Epithelial cell of esophagus (primary cell): ENCODE measurements around the gene LIPM.
A peak's percentile ranks its signal among the peaks of the same experiment; 100 is the strongest.

ENCODE experiments used
- DNase-seq: peaks from one replicate; pipeline ENCODE4 v3.0.0; 2010; ENCODE audit warnings: low read depth
- H3K4me3 ChIP-seq: 2 replicates; pipeline ENCODE4 v1.5.1; 2011; ENCODE audit warnings: mild to moderate bottlenecking, low read length, control low read depth
- TF ChIP-seq, protein P1 (sequence below): IDR thresholded peaks from 2 replicates; pipeline ENCODE4 v1.5.1; 2011; ENCODE audit warnings: low read depth, mild to moderate bottlenecking, low read length, control low read depth, inconsistent platforms; ENCODE audit not compliant: insufficient read depth; ENCODE audit errors: missing control alignments

The LIPM gene

DNA sequence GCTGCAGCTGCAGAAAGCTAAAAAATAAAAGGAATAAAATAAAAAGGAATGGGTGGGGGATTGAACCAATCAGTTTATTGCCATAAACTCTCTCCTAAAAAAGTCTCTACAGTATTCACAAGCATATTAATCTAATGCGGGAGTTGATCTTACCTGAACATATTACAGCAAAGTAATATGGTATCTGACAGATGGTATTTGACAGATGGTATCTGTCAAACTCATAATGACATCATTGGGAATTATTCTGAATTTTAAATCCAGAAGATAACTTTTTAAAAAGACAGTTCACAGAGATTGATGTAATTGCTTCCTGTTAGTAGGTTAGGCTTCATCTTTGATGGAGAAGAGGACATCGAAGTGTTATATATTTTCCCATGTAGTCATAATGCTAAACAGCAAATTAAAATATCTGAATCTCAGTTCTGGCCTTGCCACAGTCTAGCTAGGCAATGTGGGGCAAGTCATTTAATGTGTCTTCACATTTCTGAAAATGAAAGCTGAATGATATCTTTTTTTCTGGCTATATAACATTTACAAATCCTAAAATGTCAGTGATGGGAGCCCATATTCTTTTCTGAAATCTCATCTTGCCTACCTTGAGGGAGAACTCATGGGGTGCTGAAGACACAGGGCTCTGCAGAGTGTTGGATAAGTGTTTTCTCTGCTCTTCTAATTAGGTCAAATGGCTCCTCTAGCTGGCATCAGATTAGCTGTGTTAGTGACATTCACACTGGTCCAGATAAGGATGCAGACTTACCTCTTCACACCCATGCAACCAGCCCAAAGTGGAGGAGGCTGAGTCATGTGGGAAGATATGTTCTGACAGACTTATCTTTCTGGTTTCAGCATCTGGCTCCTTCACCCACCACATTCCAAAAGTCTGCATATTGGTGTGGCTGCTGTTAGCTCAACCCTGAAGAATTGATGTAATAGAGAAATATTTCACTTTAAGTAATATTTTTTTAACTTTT, 2.1 kb upstream of the LIPM start:
- TF ChIP-seq, protein P1, sequence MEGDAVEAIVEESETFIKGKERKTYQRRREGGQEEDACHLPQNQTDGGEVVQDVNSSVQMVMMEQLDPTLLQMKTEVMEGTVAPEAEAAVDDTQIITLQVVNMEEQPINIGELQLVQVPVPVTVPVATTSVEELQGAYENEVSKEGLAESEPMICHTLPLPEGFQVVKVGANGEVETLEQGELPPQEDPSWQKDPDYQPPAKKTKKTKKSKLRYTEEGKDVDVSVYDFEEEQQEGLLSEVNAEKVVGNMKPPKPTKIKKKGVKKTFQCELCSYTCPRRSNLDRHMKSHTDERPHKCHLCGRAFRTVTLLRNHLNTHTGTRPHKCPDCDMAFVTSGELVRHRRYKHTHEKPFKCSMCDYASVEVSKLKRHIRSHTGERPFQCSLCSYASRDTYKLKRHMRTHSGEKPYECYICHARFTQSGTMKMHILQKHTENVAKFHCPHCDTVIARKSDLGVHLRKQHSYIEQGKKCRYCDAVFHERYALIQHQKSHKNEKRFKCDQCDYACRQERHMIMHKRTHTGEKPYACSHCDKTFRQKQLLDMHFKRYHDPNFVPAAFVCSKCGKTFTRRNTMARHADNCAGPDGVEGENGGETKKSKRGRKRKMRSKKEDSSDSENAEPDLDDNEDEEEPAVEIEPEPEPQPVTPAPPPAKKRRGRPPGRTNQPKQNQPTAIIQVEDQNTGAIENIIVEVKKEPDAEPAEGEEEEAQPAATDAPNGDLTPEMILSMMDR, result no peak
- DNase-seq, result peak; percentile 84
- no peak overlapping the region for H3K4me3 ChIP-seq

DNA sequence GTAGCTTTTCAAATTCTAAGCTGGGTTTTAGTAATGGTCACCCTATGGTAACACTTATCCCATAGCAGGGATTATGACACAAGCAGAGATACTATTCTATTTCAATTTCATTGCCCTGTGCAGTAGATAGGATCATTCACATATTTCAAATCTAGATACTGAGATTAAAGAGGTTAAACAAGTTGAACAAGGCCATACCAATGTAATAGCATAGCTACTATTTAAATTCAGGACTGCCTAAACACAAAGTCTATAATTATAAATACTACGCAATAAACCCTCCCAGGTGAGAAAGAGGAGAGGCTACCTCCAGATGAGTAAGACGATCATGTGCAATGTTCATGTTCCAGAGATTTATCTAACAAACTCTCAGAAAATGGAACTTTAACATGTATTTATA, 1.1 kb downstream of the LIPM start:
- no peak overlapping the region for H3K4me3 ChIP-seq

DNA sequence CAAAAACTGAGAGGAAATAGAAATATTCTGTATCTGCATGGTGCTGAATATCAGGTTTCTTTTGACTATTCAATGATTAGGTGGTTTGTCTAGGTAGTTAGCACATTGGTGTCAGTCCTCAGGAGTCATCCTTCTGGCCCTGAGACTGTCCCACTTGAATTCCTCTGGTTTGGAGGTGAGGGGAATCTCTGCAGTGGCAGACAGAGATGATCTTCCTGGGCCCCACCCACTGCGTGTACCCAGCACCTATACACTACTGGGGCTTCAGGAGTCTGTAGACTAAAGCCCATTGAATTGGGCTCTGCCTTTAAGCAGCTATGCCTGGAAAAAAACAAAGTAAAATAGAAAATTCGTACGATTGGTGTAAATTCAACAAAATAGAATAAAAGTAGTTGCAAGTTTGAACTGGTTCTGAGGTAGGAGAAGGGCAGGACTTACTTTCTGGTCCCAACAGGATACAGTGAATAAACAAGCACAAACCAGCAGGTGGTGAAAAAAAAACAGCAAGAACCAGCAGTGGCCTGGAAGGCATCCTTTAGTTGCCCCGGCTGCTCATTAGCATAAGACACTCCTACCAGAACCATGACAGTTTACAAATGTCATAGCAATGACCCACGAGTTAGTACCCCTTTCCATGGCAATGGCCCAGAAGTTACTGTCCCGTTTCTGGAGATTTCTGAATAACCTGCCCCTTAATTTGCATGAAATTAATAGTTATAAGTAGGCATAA, 1.7 kb downstream of the LIPM start:
- TF ChIP-seq, protein P1, result no peak
- DNase-seq, result peak; percentile 24
- H3K4me3 ChIP-seq, result no peak overlapping the region

More for the DNA sequence above, 1.1 kb downstream of the LIPM start:
- TF ChIP-seq, protein P1, result no peak
- peak; percentile 39 for DNase-seq

DNA sequence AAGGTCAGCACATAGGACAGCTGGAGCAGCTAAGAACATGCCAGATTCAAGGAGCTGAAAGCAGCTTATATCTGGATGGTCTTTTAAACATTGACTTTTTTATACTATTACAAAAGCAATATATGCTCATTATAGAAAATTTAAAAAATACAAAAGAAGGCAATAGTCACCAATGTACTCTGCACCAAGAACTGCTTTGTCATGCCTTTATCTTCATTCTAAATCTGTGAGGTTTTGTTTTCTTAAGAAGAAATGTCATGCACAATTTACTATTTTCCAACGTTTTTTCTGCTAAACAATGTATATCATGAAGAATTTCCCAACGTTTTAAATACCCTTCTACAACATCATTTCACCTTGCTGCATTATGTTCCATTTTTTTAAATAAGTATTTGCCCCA, 2.8 kb downstream of the LIPM start:
- TF ChIP-seq, protein P1, result no peak
- DNase-seq, result no peak
- no peak overlapping the region for H3K4me3 ChIP-seq

DNA sequence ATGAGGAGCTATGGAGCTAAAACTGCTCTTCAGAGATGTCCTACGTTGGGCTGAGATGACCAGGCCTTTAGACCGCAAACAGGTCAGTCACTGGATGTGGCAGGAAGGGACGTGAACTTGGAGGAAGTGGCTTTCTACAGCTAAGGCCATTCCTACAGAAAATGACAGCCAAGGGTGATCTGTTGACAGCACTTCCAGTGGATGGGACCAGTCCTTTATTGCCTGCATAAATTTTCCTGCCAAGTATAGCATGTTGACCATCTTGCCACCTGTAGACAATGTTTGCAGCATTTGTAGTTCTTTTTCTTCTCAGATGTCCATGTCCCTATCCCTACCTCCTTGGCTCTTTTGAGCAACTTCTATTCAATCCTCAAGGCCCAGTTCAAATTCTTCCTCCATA, 3.4 kb downstream of the LIPM start:
- DNase-seq, result no peak
- TF ChIP-seq, protein P1, result no peak
- no peak overlapping the region for H3K4me3 ChIP-seq

DNA sequence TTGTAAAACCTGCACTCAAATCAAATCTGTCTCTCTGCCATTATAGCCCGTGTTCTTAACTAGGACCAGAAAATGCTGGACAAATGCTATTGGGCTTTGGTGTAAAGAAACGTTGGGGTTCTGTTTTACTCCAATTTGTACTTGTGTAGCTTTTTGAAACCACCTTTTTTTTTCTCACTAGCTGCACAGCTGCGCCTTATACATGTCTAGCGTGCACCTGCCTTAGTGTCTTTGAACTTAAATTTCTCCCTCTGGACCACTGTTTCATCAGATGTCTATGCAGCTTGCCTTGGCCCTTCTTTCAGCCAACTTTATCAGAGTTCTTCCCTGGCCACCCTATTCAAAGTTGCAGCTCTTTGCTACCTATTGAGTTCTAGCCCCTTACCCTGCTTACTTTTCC, 7.1 kb downstream of the LIPM start:
- TF ChIP-seq, protein P1, result no peak
- H3K4me3 ChIP-seq, result no peak overlapping the region
- DNase-seq, result no peak
